ENCODE measurements around the gene SEMA3D.

SEMA3D gene

GRCh38 chr7:85095366-85095765, 91.5 kb downstream of the SEMA3D start:
- H3K27ac ChIP-seq (ENCODE audit: low read length) = no peak overlapping the region
- no peaks in the 10 kb centered on the region for H3K4me1 ChIP-seq (ENCODE audit: control insufficient read depth, low read depth, low read length)
- no peaks in the 10 kb centered on the region for H3K36me3 ChIP-seq (ENCODE audit: control insufficient read depth, low read depth, low read length)
- H3K9me3 ChIP-seq (ENCODE audit: control insufficient read depth, low read depth, low read length) = no peaks in the 10 kb centered on the region
- H3K27me3 ChIP-seq (ENCODE audit: control insufficient read depth, insufficient read depth, low read length) = no peaks in the 10 kb centered on the region
- H3K4me3 ChIP-seq (ENCODE audit: low read length) = no peak overlapping the region
- no peak overlapping the region for H3K9ac ChIP-seq (ENCODE audit: low read length)

GRCh38 chr7:85094046-85094725, 92.7 kb downstream of the SEMA3D start:
- Histone ChIP-seq H3K4me1 (ENCODE audit: control insufficient read depth, low read depth, low read length) (no peaks in the 10 kb centered on the region), H3K36me3 (ENCODE audit: control insufficient read depth, low read depth, low read length) (no peaks in the 10 kb centered on the region), H3K4me3 (ENCODE audit: low read length) (no peak overlapping the region)

GRCh38 chr7:85091565-85091928, 95.3 kb downstream of the SEMA3D start:
- Histone ChIP-seq H3K4me3 (ENCODE audit: low read length) (no peak overlapping the region), H3K27ac (ENCODE audit: low read length) (no peak overlapping the region), H3K9ac (ENCODE audit: low read length) (no peak overlapping the region), H3K27me3 (ENCODE audit: control insufficient read depth, insufficient read depth, low read length) (no peaks in the 10 kb centered on the region), H3K9me3 (ENCODE audit: control insufficient read depth, low read depth, low read length) (no peaks in the 10 kb centered on the region), H3K36me3 (ENCODE audit: control insufficient read depth, low read depth, low read length) (no peaks in the 10 kb centered on the region), H3K4me1 (ENCODE audit: control insufficient read depth, low read depth, low read length) (no peaks in the 10 kb centered on the region)

More at GRCh38 chr7:85094046-85094725, 92.7 kb downstream of the SEMA3D start:
- Histone ChIP-seq H3K27ac (ENCODE audit: low read length) (no peak overlapping the region), H3K9me3 (ENCODE audit: control insufficient read depth, low read depth, low read length) (no peaks in the 10 kb centered on the region), H3K9ac (ENCODE audit: low read length) (no peak overlapping the region), H3K27me3 (ENCODE audit: control insufficient read depth, insufficient read depth, low read length) (no peaks in the 10 kb centered on the region)

GRCh38 chr7:85090919-85091564, 95.8 kb downstream of the SEMA3D start:
- Histone ChIP-seq H3K9me3 (ENCODE audit: control insufficient read depth, low read depth, low read length) (no peaks in the 10 kb centered on the region), H3K27me3 (ENCODE audit: control insufficient read depth, insufficient read depth, low read length) (no peaks in the 10 kb centered on the region), H3K27ac (ENCODE audit: low read length) (no peak overlapping the region), H3K4me1 (ENCODE audit: control insufficient read depth, low read depth, low read length) (no peaks in the 10 kb centered on the region), H3K36me3 (ENCODE audit: control insufficient read depth, low read depth, low read length) (no peaks in the 10 kb centered on the region), H3K9ac (ENCODE audit: low read length) (no peak overlapping the region), H3K4me3 (ENCODE audit: low read length) (no peak overlapping the region)

GRCh38 chr7:85090143-85090542, 96.7 kb downstream of the SEMA3D start:
- no peak overlapping the region for H3K9ac ChIP-seq (ENCODE audit: low read length)
- no peak overlapping the region for H3K4me3 ChIP-seq (ENCODE audit: low read length)
- no peaks in the 10 kb centered on the region for H3K9me3 ChIP-seq (ENCODE audit: control insufficient read depth, low read depth, low read length)
- no peaks in the 10 kb centered on the region for H3K27me3 ChIP-seq (ENCODE audit: control insufficient read depth, insufficient read depth, low read length)
- no peaks in the 10 kb centered on the region for H3K36me3 ChIP-seq (ENCODE audit: control insufficient read depth, low read depth, low read length)
- H3K27ac ChIP-seq (ENCODE audit: low read length) = no peak overlapping the region
- H3K4me1 ChIP-seq (ENCODE audit: control insufficient read depth, low read depth, low read length) = no peaks in the 10 kb centered on the region

- Histone ChIP-seq H3K27me3 (ENCODE audit: control insufficient read depth, insufficient read depth, low read length) (no peaks in the 10 kb centered on the region), H3K36me3 (ENCODE audit: control insufficient read depth, low read depth, low read length) (no peaks in the 10 kb centered on the region), H3K4me3 (ENCODE audit: low read length) (no peak overlapping the region), H3K9ac (ENCODE audit: low read length) (no peak overlapping the region), H3K9me3 (ENCODE audit: control insufficient read depth, low read depth, low read length) (no peaks in the 10 kb centered on the region), H3K4me1 (ENCODE audit: control insufficient read depth, low read depth, low read length) (no peaks in the 10 kb centered on the region), H3K27ac (ENCODE audit: low read length) (no peak overlapping the region)
Measured at GRCh38 chr7:85081846-85082245, 105.0 kb downstream of the SEMA3D start.

- no peaks in the 10 kb centered on the region for H3K4me1 ChIP-seq (ENCODE audit: control insufficient read depth, low read depth, low read length)
- no peaks in the 10 kb centered on the region for H3K9me3 ChIP-seq (ENCODE audit: control insufficient read depth, low read depth, low read length)
- no peak overlapping the region for H3K9ac ChIP-seq (ENCODE audit: low read length)
- no peak overlapping the region for H3K4me3 ChIP-seq (ENCODE audit: low read length)
- no peaks in the 10 kb centered on the region for H3K27me3 ChIP-seq (ENCODE audit: control insufficient read depth, insufficient read depth, low read length)
- H3K27ac ChIP-seq (ENCODE audit: low read length) = no peak overlapping the region
- H3K36me3 ChIP-seq (ENCODE audit: control insufficient read depth, low read depth, low read length) = no peaks in the 10 kb centered on the region
Measured at GRCh38 chr7:85081392-85081791, 105.5 kb downstream of the SEMA3D start.

- Histone ChIP-seq H3K9ac (ENCODE audit: low read length) (no peak overlapping the region), H3K27me3 (ENCODE audit: control insufficient read depth, insufficient read depth, low read length) (no peaks in the 10 kb centered on the region), H3K4me1 (ENCODE audit: control insufficient read depth, low read depth, low read length) (no peaks in the 10 kb centered on the region), H3K4me3 (ENCODE audit: low read length) (no peak overlapping the region), H3K9me3 (ENCODE audit: control insufficient read depth, low read depth, low read length) (no peaks in the 10 kb centered on the region), H3K36me3 (ENCODE audit: control insufficient read depth, low read depth, low read length) (no peaks in the 10 kb centered on the region), H3K27ac (ENCODE audit: low read length) (no peak overlapping the region)
Measured at GRCh38 chr7:85079434-85079833, 107.4 kb downstream of the SEMA3D start.

- Histone ChIP-seq H3K27ac (ENCODE audit: low read length) (no peak overlapping the region), H3K36me3 (ENCODE audit: control insufficient read depth, low read depth, low read length) (no peaks in the 10 kb centered on the region), H3K9ac (ENCODE audit: low read length) (no peak overlapping the region), H3K4me1 (ENCODE audit: control insufficient read depth, low read depth, low read length) (no peaks in the 10 kb centered on the region), H3K4me3 (ENCODE audit: low read length) (no peak overlapping the region), H3K9me3 (ENCODE audit: control insufficient read depth, low read depth, low read length) (no peaks in the 10 kb centered on the region), H3K27me3 (ENCODE audit: control insufficient read depth, insufficient read depth, low read length) (no peaks in the 10 kb centered on the region)
Measured at GRCh38 chr7:85078181-85078580, 108.7 kb downstream of the SEMA3D start.

- Histone ChIP-seq H3K27ac (ENCODE audit: low read length) (no peak overlapping the region), H3K4me1 (ENCODE audit: control insufficient read depth, low read depth, low read length) (no peaks in the 10 kb centered on the region), H3K27me3 (ENCODE audit: control insufficient read depth, insufficient read depth, low read length) (no peaks in the 10 kb centered on the region), H3K9me3 (ENCODE audit: control insufficient read depth, low read depth, low read length) (no peaks in the 10 kb centered on the region), H3K4me3 (ENCODE audit: low read length) (no peak overlapping the region), H3K9ac (ENCODE audit: low read length) (no peak overlapping the region), H3K36me3 (ENCODE audit: control insufficient read depth, low read depth, low read length) (no peaks in the 10 kb centered on the region)
Measured at GRCh38 chr7:85075864-85076263, 111.0 kb downstream of the SEMA3D start.

- H3K36me3 ChIP-seq (ENCODE audit: control insufficient read depth, low read depth, low read length) = no peaks in the 10 kb centered on the region
- no peak overlapping the region for H3K4me3 ChIP-seq (ENCODE audit: low read length)
- no peak overlapping the region for H3K27ac ChIP-seq (ENCODE audit: low read length)
- H3K4me1 ChIP-seq (ENCODE audit: control insufficient read depth, low read depth, low read length) = no peaks in the 10 kb centered on the region
- H3K27me3 ChIP-seq (ENCODE audit: control insufficient read depth, insufficient read depth, low read length) = no peaks in the 10 kb centered on the region
- no peaks in the 10 kb centered on the region for H3K9me3 ChIP-seq (ENCODE audit: control insufficient read depth, low read depth, low read length)
- H3K9ac ChIP-seq (ENCODE audit: low read length) = no peak overlapping the region
Measured at GRCh38 chr7:85074992-85075391, 111.9 kb downstream of the SEMA3D start.

GRCh38 chr7:85074016-85074415, 112.8 kb downstream of the SEMA3D start:
- H3K27me3 ChIP-seq (ENCODE audit: control insufficient read depth, insufficient read depth, low read length) = no peaks in the 10 kb centered on the region
- H3K9ac ChIP-seq (ENCODE audit: low read length) = no peak overlapping the region
- H3K27ac ChIP-seq (ENCODE audit: low read length) = no peak overlapping the region
- no peak overlapping the region for H3K4me3 ChIP-seq (ENCODE audit: low read length)
- H3K36me3 ChIP-seq (ENCODE audit: control insufficient read depth, low read depth, low read length) = no peaks in the 10 kb centered on the region
- H3K4me1 ChIP-seq (ENCODE audit: control insufficient read depth, low read depth, low read length) = no peaks in the 10 kb centered on the region
- no peaks in the 10 kb centered on the region for H3K9me3 ChIP-seq (ENCODE audit: control insufficient read depth, low read depth, low read length)

Measured in iPS-18a (cell line).